HepG2 (cell line): ENCODE measurements around the gene TAF6L. TPM values are rescaled to one million over a fixed set of nuclear protein-coding genes. Genes with fewer than 3 reads are reported as not detected.

ENCODE experiments used
- ATF7-NPFF ChIP-seq: sonication (generic); formaldehyde crosslinking; IDR thresholded peaks from 2 replicates; pipeline ENCODE4 v1.8.1; 2023; ENCODE audit warnings: mild to moderate bottlenecking, low read depth, missing genetic modification reagents, moderate library complexity
- EP300 ChIP-seq, 3 experiments: sonication (generic) in 1 of 3; formaldehyde crosslinking in 1 of 3; IDR thresholded peaks; 2 replicates each; pipeline versions ENCODE4 v1.5.1 to v1.6.1; 2011 to 2020; ENCODE audit warnings: low read depth in 2 of 3, low read length in 2 of 3, borderline replicate concordance in 1 of 3, improper control_type of control experiment in 1 of 3, mild to moderate bottlenecking in 1 of 3, missing genetic modification reagents in 1 of 3, moderate library complexity in 1 of 3
- ESRRA ChIP-seq: sonication (generic); formaldehyde crosslinking; IDR thresholded peaks from 2 replicates; pipeline ENCODE4 v1.5.1; 2020; ENCODE audit warnings: mild to moderate bottlenecking, low read depth, missing genetic modification reagents
- FOXA3 ChIP-seq: IDR thresholded peaks from 2 replicates; pipeline ENCODE4 v1.6.1; 2016; ENCODE audit warnings: missing genetic modification reagents, missing compliant biosample characterization
- FOXC1 ChIP-seq: sonication (generic); formaldehyde crosslinking; IDR thresholded peaks from 2 replicates; pipeline ENCODE4 v1.8.0; 2022; ENCODE audit warnings: mild to moderate bottlenecking, missing genetic modification reagents, borderline replicate concordance
- ISX ChIP-seq: sonication (generic); formaldehyde crosslinking; conservative IDR thresholded peaks from 2 replicates; pipeline ENCODE4 v1.5.0; 2020; ENCODE audit warnings: missing genetic modification reagents
- KDM1A ChIP-seq: IDR thresholded peaks from 2 replicates; pipeline ENCODE4 v1.6.1; 2016; ENCODE audit warnings: missing compliant biosample characterization
- MAF1 ChIP-seq: sonication (generic); formaldehyde crosslinking; IDR thresholded peaks from 2 replicates; pipeline ENCODE4 v1.5.0; 2020; ENCODE audit warnings: missing genetic modification reagents, borderline replicate concordance
- NAIF1 ChIP-seq: sonication (generic); formaldehyde crosslinking; IDR thresholded peaks from 2 replicates; pipeline ENCODE4 v1.5.0; 2020; ENCODE audit warnings: mild to moderate bottlenecking, missing genetic modification reagents, borderline replicate concordance
- NBN ChIP-seq: fragments of 450-650 bp; conservative IDR thresholded peaks from 2 replicates; pipeline ENCODE4 v1.6.1; 2017
- NCOA1 ChIP-seq: sonication (generic); formaldehyde crosslinking; IDR thresholded peaks from 2 replicates; pipeline ENCODE4 v1.9.0; 2021; ENCODE audit warnings: missing genetic modification reagents
- NFIC ChIP-seq: IDR thresholded peaks from 2 replicates; pipeline ENCODE4 v1.6.1; 2012; ENCODE audit warnings: mild to moderate bottlenecking, low read length, inconsistent platforms
- PLRG1 ChIP-seq: fragments of 450-650 bp; conservative IDR thresholded peaks from 2 replicates; pipeline ENCODE4 v1.6.1; 2016
- POLR2AphosphoS5 ChIP-seq: IDR thresholded peaks from 2 replicates; pipeline ENCODE4 v1.6.1; 2012; ENCODE audit warnings: low read depth, low read length
- RAD51 ChIP-seq: fragments of 450-650 bp; IDR thresholded peaks from 2 replicates; pipeline ENCODE4 v1.6.1; 2016; ENCODE audit warnings: borderline replicate concordance
- RARG ChIP-seq: sonication (generic); formaldehyde crosslinking; IDR thresholded peaks from 2 replicates; pipeline ENCODE4 v1.4.0; 2020; ENCODE audit warnings: low read depth, mild to moderate bottlenecking, missing genetic modification reagents
- RFXANK ChIP-seq: IDR thresholded peaks from 2 replicates; pipeline ENCODE4 v1.6.1; 2016
- SAP130 ChIP-seq: IDR thresholded peaks from 2 replicates; pipeline ENCODE4 v1.6.1; 2016; ENCODE audit warnings: low read depth
- SMAD9 ChIP-seq: sonication (generic); formaldehyde crosslinking; IDR thresholded peaks from 2 replicates; pipeline ENCODE4 v1.5.1; 2020; ENCODE audit warnings: mild to moderate bottlenecking, missing genetic modification reagents
- SMC3 ChIP-seq: IDR thresholded peaks from 2 replicates; pipeline ENCODE4 v1.6.1; 2011; ENCODE audit warnings: low read length, improper control_type of control experiment
- STAG1 ChIP-seq: sonication (generic); formaldehyde crosslinking; IDR thresholded peaks from 2 replicates; pipeline ENCODE4 v1.4.0; 2020; ENCODE audit warnings: missing genetic modification reagents
- SYNCRIP ChIP-seq: fragments of 200-400 bp; formaldehyde crosslinking; IDR thresholded peaks from 2 replicates; pipeline ENCODE4 v1.6.1; 2018; ENCODE audit warnings: mild to moderate bottlenecking, low read depth, low read length; ENCODE audit not compliant: insufficient read depth
- TARDBP ChIP-seq: sonication (generic); formaldehyde crosslinking; IDR thresholded peaks from 2 replicates; pipeline ENCODE4 v1.8.0; 2022; ENCODE audit warnings: mild to moderate bottlenecking, missing genetic modification reagents
- THYN1 ChIP-seq: sonication (generic); formaldehyde crosslinking; IDR thresholded peaks from 2 replicates; pipeline ENCODE4 v1.8.1; 2023; ENCODE audit warnings: low read depth, mild to moderate bottlenecking, moderate library complexity, missing genetic modification reagents, borderline replicate concordance
- ZNF484 ChIP-seq: sonication (generic); formaldehyde crosslinking; IDR thresholded peaks from 2 replicates; pipeline ENCODE4 v1.5.1; 2020; ENCODE audit warnings: mild to moderate bottlenecking, low read depth, missing genetic modification reagents, borderline replicate concordance
- ZNF546 ChIP-seq: sonication (generic); formaldehyde crosslinking; conservative IDR thresholded peaks from 2 replicates; pipeline ENCODE4 v1.8.1; 2023; ENCODE audit warnings: mild to moderate bottlenecking, missing genetic modification reagents
- ZNF550 ChIP-seq: sonication (generic); formaldehyde crosslinking; IDR thresholded peaks from 2 replicates; pipeline ENCODE4 v1.4.0; 2020; ENCODE audit warnings: mild to moderate bottlenecking, missing genetic modification reagents, borderline replicate concordance
- ZNF607 ChIP-seq: sonication (generic); formaldehyde crosslinking; IDR thresholded peaks from 2 replicates; pipeline ENCODE4 v1.5.1; 2020; ENCODE audit warnings: missing genetic modification reagents, mild to moderate bottlenecking, borderline replicate concordance
- ZNF703 ChIP-seq: sonication (generic); formaldehyde crosslinking; IDR thresholded peaks from 2 replicates; pipeline ENCODE4 v1.5.1; 2020; ENCODE audit warnings: missing genetic modification reagents, mild to moderate bottlenecking, moderate library complexity, borderline replicate concordance
- ZNF747 ChIP-seq: sonication (generic); formaldehyde crosslinking; IDR thresholded peaks from 2 replicates; pipeline ENCODE4 v1.8.1; 2023; ENCODE audit warnings: missing genetic modification reagents, mild to moderate bottlenecking, borderline replicate concordance
- ZSCAN9 ChIP-seq: IDR thresholded peaks from 2 replicates; pipeline ENCODE4 v1.6.1; 2016; ENCODE audit warnings: borderline replicate concordance
- ZZZ3 ChIP-seq: sonication (generic); formaldehyde crosslinking; IDR thresholded peaks from 2 replicates; pipeline ENCODE4 v1.4.0; 2020; ENCODE audit warnings: missing genetic modification reagents, mild to moderate bottlenecking, borderline replicate concordance
- polyA plus RNA-seq, 8 experiments: library from polyadenylated mRNA; depleted of rRNA in 3 of 8; stranded (reverse) in 7 of 8; unstranded in 1 of 8; fragments of >200 nt; fragmentation: Illumina TruSeq in 4 of 8; extraction: Trizol in 4 of 8; gene quantifications; 2 replicates each; pipeline versions ENCODE4 v1.2.1 to v1.2.3, GENCODE V29; 2011 to 2016; ENCODE audit warnings: low read depth in 4 of 8, missing spikeins in 1 of 8, mixed read lengths in 1 of 8; ENCODE audit not compliant: insufficient read depth in 1 of 8
- total RNA-seq, 5 experiments: library from RNA; depleted of rRNA; stranded (reverse); fragments of >200 nt; fragmentation: Illumina TruSeq; extraction: Trizol; gene quantifications; 2 replicates each; pipeline ENCODE4 v1.2.3, GENCODE V29; 2016; ENCODE audit warnings: low read depth in 1 of 5
- TF ChIP-seq, protein P1 (sequence below): sonication (generic); formaldehyde crosslinking; IDR thresholded peaks from 2 replicates; pipeline ENCODE4 v1.4.0; 2020; ENCODE audit warnings: missing genetic modification reagents

TAF6L gene
- total and polyA plus RNA-seq, 2 of the 13 experiments (the other 11 are each of a cell fraction or from before 2014, with no cell fraction given), result 12.6 to 19.4 TPM

DNA sequence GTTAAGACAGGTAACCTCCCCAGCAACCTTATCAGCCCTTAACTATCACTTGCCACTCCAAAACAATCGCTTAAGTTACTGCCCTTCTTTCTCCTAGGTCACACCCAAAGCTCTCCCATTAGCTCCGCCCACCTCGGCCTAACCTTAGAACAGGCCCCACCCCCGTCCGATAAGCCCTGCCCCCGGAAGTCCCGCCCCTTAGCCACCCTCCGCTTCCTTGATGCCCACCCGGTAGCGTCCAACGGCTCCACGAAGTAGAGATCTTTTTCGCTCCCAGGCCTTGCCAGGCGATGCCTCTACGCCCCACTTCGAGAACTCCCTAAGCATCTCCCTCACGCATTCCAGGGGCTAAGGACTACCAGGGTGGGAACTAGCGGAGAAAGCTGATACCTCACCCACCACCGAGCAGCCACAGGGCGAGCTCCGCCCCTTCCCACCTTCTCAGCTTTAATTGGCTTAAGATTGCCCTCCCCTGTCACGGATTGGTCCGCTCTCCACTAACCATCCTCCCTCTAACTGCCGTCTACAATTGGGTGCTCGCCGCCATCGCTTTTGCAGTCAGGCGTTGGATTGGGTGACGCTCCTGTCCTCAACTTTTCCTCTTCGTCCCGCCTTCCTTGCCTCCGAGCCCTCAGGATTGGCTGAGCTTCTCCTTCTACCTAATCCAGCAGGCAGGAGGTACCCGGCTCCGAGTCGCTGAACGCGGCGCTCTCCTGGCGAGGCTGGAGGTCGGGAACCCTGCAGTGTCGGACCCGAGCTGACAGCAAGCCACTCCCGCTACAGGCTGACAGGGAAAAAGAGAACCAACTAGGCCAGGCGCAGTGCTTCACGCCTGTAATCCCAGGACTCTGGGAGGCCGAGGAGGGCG is 17.2 kb upstream of the TAF6L start, which contains the start of gene ZBTB3 (continued):
- TF ChIP-seq KDM1A (CRISPR knock-in tag) (no peak), ISX (CRISPR knock-in tag) (no peak), ZSCAN9 (CRISPR knock-in tag) (0 out of 2 replicates have a peak, but pooled peaks have one; percentile 19), NCOA1 (no peak), ATF7-NPFF (no peak), STAG1 (CRISPR knock-in tag) (no peak), FOXC1 (CRISPR knock-in tag) (peak; percentile 72; the same call in 1 of the 2 replicates), ESRRA (CRISPR knock-in tag) (no peak), POLR2AphosphoS5 (peak; percentile 57; the same call in 1 of the 2 replicates), NFIC (no peak), ZNF484 (CRISPR knock-in tag) (no peak), THYN1 (CRISPR knock-in tag) (no peak), TARDBP (CRISPR knock-in tag) (no peak), MAF1 (no peak), SMAD9 (CRISPR knock-in tag) (peak; percentile 70; the same call in 1 of the 2 replicates), NAIF1 (CRISPR knock-in tag) (no peak), RARG (CRISPR knock-in tag) (no peak), SMC3 (no peak), RFXANK (CRISPR knock-in tag) (peak; percentile 21; the same call in 1 of the 2 replicates), ZNF703 (CRISPR knock-in tag) (no peak), ZZZ3 (no peak), ZNF546 (CRISPR knock-in tag) (no peak), FOXA3 (0 out of 2 replicates have a peak, but pooled peaks have one; percentile 16), PLRG1 (no peak), SAP130 (CRISPR knock-in tag) (peak; percentile 75), ZNF747 (CRISPR knock-in tag) (no peak; the same call in 1 of the 2 replicates), NBN (no peak), EP300 (IDR thresholded peaks at IDR 0.05; ENCODE audit: low read depth in 2 of 2, low read length in 2 of 2) (no peak), EP300 (CRISPR knock-in tag; IDR thresholded peaks at IDR 0.05; ENCODE audit: borderline replicate concordance) (no peak), ZNF607 (no peak), SYNCRIP (no peak), RAD51 (no peak), ZNF550 (CRISPR knock-in tag) (no peak)
- TF ChIP-seq, protein P1, sequence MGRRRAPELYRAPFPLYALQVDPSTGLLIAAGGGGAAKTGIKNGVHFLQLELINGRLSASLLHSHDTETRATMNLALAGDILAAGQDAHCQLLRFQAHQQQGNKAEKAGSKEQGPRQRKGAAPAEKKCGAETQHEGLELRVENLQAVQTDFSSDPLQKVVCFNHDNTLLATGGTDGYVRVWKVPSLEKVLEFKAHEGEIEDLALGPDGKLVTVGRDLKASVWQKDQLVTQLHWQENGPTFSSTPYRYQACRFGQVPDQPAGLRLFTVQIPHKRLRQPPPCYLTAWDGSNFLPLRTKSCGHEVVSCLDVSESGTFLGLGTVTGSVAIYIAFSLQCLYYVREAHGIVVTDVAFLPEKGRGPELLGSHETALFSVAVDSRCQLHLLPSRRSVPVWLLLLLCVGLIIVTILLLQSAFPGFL (CRISPR knock-in tag), result no peak
